Adrenal gland (tissue), 19 donors: ENCODE data around the gene TOB2. TPM values are rescaled to one million over a fixed set of nuclear protein-coding genes. Genes with fewer than 3 reads are reported as not detected.
A peak's percentile ranks its signal among the peaks of the same experiment; 100 is the strongest.

ENCODE experiments used
- DNase-seq, 7 donors: peaks; one replicate each; pipeline ENCODE4 v3.0.0-alpha.2; 2019 to 2020
- H3K27ac ChIP-seq, 5 donors: fragments of 200-600 bp; sonication (generic) in 4 of 5; 1 replicate in 3 of 5; 2 replicates in 2 of 5; pipeline versions ENCODE4 v1.5.1 to v1.8.0; 2016 to 2020; ENCODE audit warnings: mild to moderate bottlenecking in 1 of 5
- H3K27me3 ChIP-seq: fragments of 200-600 bp; 2 replicates; pipeline ENCODE4 v1.8.0; 2021
- H3K36me3 ChIP-seq, 2 donors: fragments of 200-600 bp; replicated peaks in 1 of 2; 1 replicate in 1 of 2; 2 replicates in 1 of 2; pipeline versions ENCODE4 v1.5.1 to v1.8.0; 2018 to 2022
- H3K4me1 ChIP-seq, 2 donors: fragments of 200-600 bp; replicated peaks in 1 of 2; 1 replicate in 1 of 2; 2 replicates in 1 of 2; pipeline versions ENCODE4 v1.5.1 to v1.8.0; 2018 to 2021
- H3K4me3 ChIP-seq, 4 donors: fragments of 200-600 bp; sonication (generic) in 3 of 4; one replicate each; pipeline ENCODE4 v1.5.1; 2016 to 2018
- H3K9me3 ChIP-seq, 3 donors: fragments of 200-600 bp; sonication (generic) in 1 of 3; replicated peaks in 1 of 3; 1 replicate in 2 of 3; 2 replicates in 1 of 3; pipeline versions ENCODE4 v1.5.1 to v1.8.0; 2016 to 2021
- CTCF ChIP-seq, 6 experiments: fragments of 450-650 bp in 4 of 6; fragments of 200-600 bp in 2 of 6; sonication (generic) in 1 of 6; IDR thresholded peaks; 1 replicate in 5 of 6; 2 replicates in 1 of 6; pipeline versions ENCODE4 v1.5.1 to v1.8.0; 2016 to 2021; ENCODE audit warnings: antibody characterized with exemption in 6 of 6, mild to moderate bottlenecking in 2 of 6, moderate library complexity in 1 of 6
- POLR2A ChIP-seq, 2 donors: fragments of 450-650 bp; IDR thresholded peaks; one replicate each; pipeline ENCODE4 v1.6.1; 2017; ENCODE audit warnings: antibody characterized with exemption in 2 of 2, mild to moderate bottlenecking in 2 of 2, moderate library complexity in 1 of 2
- WGBS, 4 donors: extraction: QIAGEN DNeasy Blood & Tissue Kit in 2 of 4; methylation state at CpG; one replicate each; pipeline versions ENCODE4 v1.1.5 to v1.1.7; 2013 to 2017; 5-methylcytosine and 5-hydroxymethylcytosine counted together
- intact Hi-C, 2 donors: fragments of 100-400 bp; cut with DNase I; formaldehyde crosslinking; loops; one replicate each; pipeline versions ENCODE4 v1.14.1 to v1.15.0; 2022 to 2023
- long read RNA-seq, 10 donors: library from polyadenylated mRNA in 3 of 10; unstranded in 2 of 10; stranded (forward) in 1 of 10; transcript quantifications; one replicate each; pipeline ENCODE4 v2.0.0 and lab custom pipeline, GENCODE V29; 2021 to 2026
- polyA plus RNA-seq, 3 donors: library from polyadenylated mRNA; stranded (reverse); fragments of 200-250 nt in 2 of 3; fragments of 350-450 nt in 1 of 3; fragmentation: Illumina TruSeq in 1 of 3; extraction: RNeasy Lipid Tissue Mini Kit (QIAGEN cat#74804) in 1 of 3; gene quantifications; one replicate each; pipeline ENCODE4 v1.2.3, GENCODE V29; 2013 to 2014
- total RNA-seq, 9 donors: library from RNA; depleted of rRNA in 4 of 9; stranded (reverse); fragments of >200 nt in 4 of 9; fragments of 120-200 nt in 1 of 9; fragmentation: NEBNext Ultra II Directional in 1 of 9; extraction: Animal tissue kit (Norgen Biotek cat#: 25700) in 1 of 9; gene quantifications; one replicate each; pipeline versions ENCODE4 v1.1.0 to v1.2.4, GENCODE V29; 2013 to 2023
- donor health status: healthy with polysubstance abuse.
- donor health status: Bipolar disorder and iron deficiency.
- donor health status: DM: yes; HTN: yes; CAD: no.
- donor health status: DM: no; HTN: no; CAD: no.
- donor health status: DM: no; HTN: no; CAD: no.
- donor health status: DM: yes; HTN: yes; CAD: no.

TOB2 gene, protein sequence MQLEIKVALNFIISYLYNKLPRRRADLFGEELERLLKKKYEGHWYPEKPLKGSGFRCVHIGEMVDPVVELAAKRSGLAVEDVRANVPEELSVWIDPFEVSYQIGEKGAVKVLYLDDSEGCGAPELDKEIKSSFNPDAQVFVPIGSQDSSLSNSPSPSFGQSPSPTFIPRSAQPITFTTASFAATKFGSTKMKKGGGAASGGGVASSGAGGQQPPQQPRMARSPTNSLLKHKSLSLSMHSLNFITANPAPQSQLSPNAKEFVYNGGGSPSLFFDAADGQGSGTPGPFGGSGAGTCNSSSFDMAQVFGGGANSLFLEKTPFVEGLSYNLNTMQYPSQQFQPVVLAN
- total RNA-seq = 100 to 1,000 TPM in 1 of 9 donors, 10 to 100 TPM in 8; 16.2 to 117 (median 56.7) TPM
- 10 to 100 TPM; 14.7 to 24.1 (median 20.6) TPM for polyA plus RNA-seq
- long read RNA-seq, donor 1, full-length matches to known transcripts = 9 of 9 reads
- long read RNA-seq, donor 1, partial matches to known transcripts = 0 of 9 reads
- long read RNA-seq, donor 1, other reads (novel, unspliced or antisense) = 0 of 9 reads
- long read RNA-seq, donor 2, full-length matches to known transcripts = 14 of 14 reads
- long read RNA-seq, donor 2, partial matches to known transcripts = 0 of 14 reads
- long read RNA-seq, donor 2, other reads (novel, unspliced or antisense) = 0 of 14 reads
- long read RNA-seq, donor 3, full-length matches to known transcripts = 5 of 5 reads
- long read RNA-seq, donor 3, partial matches to known transcripts = 0 of 5 reads
- long read RNA-seq, donor 3, other reads (novel, unspliced or antisense) = 0 of 5 reads
- long read RNA-seq, donor 4, full-length matches to known transcripts = 4 of 9 reads
- long read RNA-seq, donor 4, partial matches to known transcripts = 0 of 9 reads
- long read RNA-seq, donor 4, other reads (novel, unspliced or antisense) = 5 of 9 reads
- long read RNA-seq, donor 5, full-length matches to known transcripts = 78 of 123 reads
- long read RNA-seq, donor 5, partial matches to known transcripts = 0 of 123 reads
- long read RNA-seq, donor 5, other reads (novel, unspliced or antisense) = 45 of 123 reads
- long read RNA-seq, donor 6, full-length matches to known transcripts = 2 of 6 reads
- long read RNA-seq, donor 6, partial matches to known transcripts = 0 of 6 reads
- long read RNA-seq, donor 6, other reads (novel, unspliced or antisense) = 4 of 6 reads
- long read RNA-seq, donor 7 = 0 reads
- long read RNA-seq, donor 8, full-length matches to known transcripts = 22 of 22 reads
- long read RNA-seq, donor 8, partial matches to known transcripts = 0 of 22 reads
- long read RNA-seq, donor 8, other reads (novel, unspliced or antisense) = 0 of 22 reads
- long read RNA-seq, donor 9, full-length matches to known transcripts = 5 of 5 reads
- long read RNA-seq, donor 9, partial matches to known transcripts = 0 of 5 reads
- long read RNA-seq, donor 9, other reads (novel, unspliced or antisense) = 0 of 5 reads
- long read RNA-seq, donor 10, full-length matches to known transcripts = 7 of 7 reads
- long read RNA-seq, donor 10, partial matches to known transcripts = 0 of 7 reads
- long read RNA-seq, donor 10, other reads (novel, unspliced or antisense) = 0 of 7 reads

- H3K27me3 ChIP-seq = no peaks in the 10 kb centered on the region
- peaks cover 0 to 6% of the 10 kb centered on the region in 2 donors for H3K36me3 ChIP-seq
- H3K27ac ChIP-seq = peak within 1 kb of the TSS; percentile 95 to 100 (median 100)
- intact Hi-C loops = no loop called here
- H3K4me1 ChIP-seq = peaks cover 18 to 32% of the 10 kb centered on the region in 2 donors
- TF ChIP-seq CTCF (IDR thresholded peaks at IDR 0.05) = no peak
- peak; percentile 98 to 99 for TF ChIP-seq POLR2A (IDR thresholded peaks at IDR 0.05)
- peak; percentile 95 to 97 (median 96) for DNase-seq
- peak within 1 kb of the TSS; percentile 54 to 95 (median 74) for H3K4me3 ChIP-seq
- 0 to 4% (median 1%) methylated on average over 5 to 85 of the region's 85 CpGs for WGBS, 4 donors
- H3K9me3 ChIP-seq = no peaks in the 10 kb centered on the region
These were observed at the start of gene TOB2 for GRCh38 chr22:41446639-41447434. Gene TOB2, minus strand, starts transcription at chr22:41446801. Its CDS starts 9,456 bp downstream, at chr22:41437345.

- WGBS, 4 donors = 61 to 77% (median 68%) methylated on average over 5 of the region's 5 CpGs
- peak overlapping the region in 3 of 5 donors; percentile 42 to 68 (median 67) for H3K27ac ChIP-seq
- H3K4me1 ChIP-seq = peaks cover 6 to 54% of the 10 kb centered on the region in 2 donors
- intact Hi-C loops = no loop called here
- TF ChIP-seq POLR2A (IDR thresholded peaks at IDR 0.05) (no peak), CTCF (IDR thresholded peaks at IDR 0.05) (no peak)
- H3K36me3 ChIP-seq = no peaks in the 10 kb centered on the region
- H3K27me3 ChIP-seq = no peaks in the 10 kb centered on the region
- no peak for DNase-seq
- no peak overlapping the region for H3K4me3 ChIP-seq
- H3K9me3 ChIP-seq = no peaks in the 10 kb centered on the region
These were observed 44.9 kb upstream of the TOB2 start for GRCh38 chr22:41491374-41492100.
